Activated T-cell treated with anti-CD3 and anti-CD28 coated beads, Interleukin-2, amount 50 U/mL, for 48 hours (primary cell): Measurements from ENCODE around the gene KANSL1.
A peak's percentile ranks its signal among the peaks of the same experiment; 100 is the strongest.
"Not testable (repeated sequence)": the region's sequence is repeated elsewhere in the genome, so short reads cannot be mapped to it uniquely, and the experiment has no call there.

Experiments
- DNase-seq, 2 experiments: peaks; one replicate each; pipeline ENCODE4 v3.0.0-alpha.2; 2020

Gene KANSL1

GRCh38 chr17:46031440-46031839, 161.8 kb downstream of the KANSL1 start:
- no peak for DNase-seq

- no peak for DNase-seq
Observed at GRCh38 chr17:46030752-46031151, 162.5 kb downstream of the KANSL1 start.

- no peak for DNase-seq
Observed at GRCh38 chr17:46029627-46030026, 163.6 kb downstream of the KANSL1 start.

GRCh38 chr17:46028981-46029565, 164.2 kb downstream of the KANSL1 start:
- DNase-seq: no peak

GRCh38 chr17:46028374-46028773, 164.9 kb downstream of the KANSL1 start:
- no peak for DNase-seq

GRCh38 chr17:46027976-46028325, 165.3 kb downstream of the KANSL1 start:
- DNase-seq: no peak

- no peak for DNase-seq
Observed at GRCh38 chr17:46027048-46027975, 165.9 kb downstream of the KANSL1 start.

- no peak for DNase-seq
Observed at GRCh38 chr17:46026166-46027047, 166.8 kb downstream of the KANSL1 start.

GRCh38 chr17:46025510-46026165, 167.6 kb downstream of the KANSL1 start:
- DNase-seq: no peak

GRCh38 chr17:46025060-46025459, 168.2 kb downstream of the KANSL1 start:
- DNase-seq: no peak

- DNase-seq: no peak
Observed at GRCh38 chr17:46024590-46024989, 168.6 kb downstream of the KANSL1 start.

GRCh38 chr17:46023783-46024388, 169.3 kb downstream of the KANSL1 start:
- no peak for DNase-seq

- DNase-seq: not testable (repeated sequence)
Observed at GRCh38 chr17:46023366-46023765, 169.9 kb downstream of the KANSL1 start.

- DNase-seq: no peak
Observed at GRCh38 chr17:46020998-46021397, 172.2 kb downstream of the KANSL1 start.

- DNase-seq: peak; percentile 48 to 58
Observed at GRCh38 chr17:46020023-46020761, 173.0 kb downstream of the KANSL1 start.

- not testable (repeated sequence) for DNase-seq
Observed at GRCh38 chr17:46019408-46019925, 173.8 kb downstream of the KANSL1 start.

- no peak for DNase-seq
Observed at GRCh38 chr17:46013502-46014165, 179.6 kb downstream of the KANSL1 start.

GRCh38 chr17:46013127-46013501, 180.1 kb downstream of the KANSL1 start:
- no peak for DNase-seq

- no peak for DNase-seq
Observed at GRCh38 chr17:46012506-46013079, 180.6 kb downstream of the KANSL1 start.

GRCh38 chr17:46011711-46012505, 181.3 kb downstream of the KANSL1 start:
- no peak for DNase-seq
